H9 (cell line): ENCODE data around the gene RAB31. TPM values are rescaled to one million over a fixed set of nuclear protein-coding genes. Genes with fewer than 3 reads are reported as not detected.
A peak's percentile ranks its signal among the peaks of the same experiment; 100 is the strongest.

Experiments
- DNase-seq: peaks from one replicate; pipeline ENCODE4 v3.0.0-alpha.2; 2017
- H2AFZ ChIP-seq: one replicate; pipeline ENCODE4 v1.6.1; 2013; ENCODE audit warnings: mild to moderate bottlenecking, low read length, control low read depth, moderate library complexity
- H2AK5ac ChIP-seq: 2 replicates; pipeline ENCODE4 v1.6.1; 2013; ENCODE audit warnings: low read length, control low read depth, mixed read lengths; ENCODE audit not compliant: insufficient read length
- H2BK120ac ChIP-seq: one replicate; pipeline ENCODE4 v1.6.1; 2013; ENCODE audit warnings: low read depth, mild to moderate bottlenecking, low read length, control low read depth, inconsistent platforms; ENCODE audit not compliant: poor library complexity, severe bottlenecking
- H2BK12ac ChIP-seq: 2 replicates; pipeline ENCODE4 v1.6.1; 2013; ENCODE audit warnings: low read length, control low read depth, mixed read lengths, low read depth; ENCODE audit not compliant: insufficient read length
- H2BK15ac ChIP-seq: 2 replicates; pipeline ENCODE4 v1.6.1; 2013; ENCODE audit warnings: low read depth, low read length, control low read depth
- H2BK20ac ChIP-seq: one replicate; pipeline ENCODE4 v1.6.1; 2013; ENCODE audit warnings: low read depth, mild to moderate bottlenecking, low read length, control low read depth, inconsistent platforms; ENCODE audit not compliant: poor library complexity, severe bottlenecking
- H2BK5ac ChIP-seq: 2 replicates; pipeline ENCODE4 v1.6.1; 2013; ENCODE audit warnings: low read length, control low read depth, mixed read lengths; ENCODE audit not compliant: insufficient read length
- H3K14ac ChIP-seq: 2 replicates; pipeline ENCODE4 v1.6.1; 2013; ENCODE audit warnings: low read length, control low read depth; ENCODE audit not compliant: insufficient read depth
- H3K18ac ChIP-seq: 2 replicates; pipeline ENCODE4 v1.6.1; 2013; ENCODE audit warnings: low read depth, mild to moderate bottlenecking, mixed read lengths, low read length, control low read depth; ENCODE audit not compliant: insufficient read length
- H3K23ac ChIP-seq: 2 replicates; pipeline ENCODE4 v1.6.1; 2013; ENCODE audit warnings: low read length, control low read depth, mixed read lengths, low read depth; ENCODE audit not compliant: insufficient read length
- H3K23me2 ChIP-seq: 2 replicates; pipeline ENCODE4 v1.6.1; 2013; ENCODE audit warnings: low read depth, mild to moderate bottlenecking, mixed read lengths, low read length, control low read depth; ENCODE audit not compliant: insufficient read length, poor library complexity, severe bottlenecking
- H3K27ac ChIP-seq: 2 replicates; pipeline ENCODE4 v1.5.1; 2013; ENCODE audit warnings: low read length, control low read depth, mixed read lengths, low read depth; ENCODE audit not compliant: insufficient read length
- H3K27me3 ChIP-seq: 2 replicates; pipeline ENCODE4 v1.6.1; 2013; ENCODE audit warnings: low read length, control low read depth, inconsistent platforms; ENCODE audit not compliant: insufficient read depth
- H3K4ac ChIP-seq: 2 replicates; pipeline ENCODE4 v1.6.1; 2013; ENCODE audit warnings: low read depth, mild to moderate bottlenecking, control low read depth, inconsistent platforms, low read length, moderate library complexity
- H3K4me1 ChIP-seq: 2 replicates; pipeline ENCODE4 v1.6.1; 2013; ENCODE audit warnings: low read length, control low read depth, inconsistent platforms; ENCODE audit not compliant: insufficient read depth
- H3K4me2 ChIP-seq: 2 replicates; pipeline ENCODE4 v1.6.1; 2013; ENCODE audit warnings: low read length, control low read depth, mixed read lengths; ENCODE audit not compliant: insufficient read length, insufficient read depth
- H3K56ac ChIP-seq: 2 replicates; pipeline ENCODE4 v1.6.1; 2013; ENCODE audit warnings: low read depth, mild to moderate bottlenecking, mixed read lengths, low read length, control low read depth; ENCODE audit not compliant: insufficient read length
- H3K79me1 ChIP-seq: 2 replicates; pipeline ENCODE4 v1.6.1; 2013; ENCODE audit warnings: low read depth, mild to moderate bottlenecking, moderate library complexity, low read length, control low read depth, inconsistent platforms; ENCODE audit not compliant: insufficient read depth, poor library complexity, severe bottlenecking
- H3K79me2 ChIP-seq: 2 replicates; pipeline ENCODE4 v1.6.1; 2013; ENCODE audit warnings: low read length, control low read depth, inconsistent platforms; ENCODE audit not compliant: insufficient read depth
- H3K9ac ChIP-seq: 2 replicates; pipeline ENCODE4 v1.6.1; 2013; ENCODE audit warnings: low read length, control low read depth, mixed read lengths; ENCODE audit not compliant: insufficient read length; ENCODE audit errors: extremely low read depth
- H3K9me3 ChIP-seq: one replicate; pipeline ENCODE4 v1.6.1; 2013; ENCODE audit warnings: low read depth, low read length, inconsistent platforms; ENCODE audit not compliant: control insufficient read depth
- H3T11ph ChIP-seq: one replicate; pipeline ENCODE4 v1.6.1; 2013; ENCODE audit warnings: mild to moderate bottlenecking, low read length, control low read depth, inconsistent platforms
- H4K20me1 ChIP-seq: one replicate; pipeline ENCODE4 v1.6.1; 2013; ENCODE audit not compliant: control insufficient read depth, insufficient read length, insufficient read depth
- H4K5ac ChIP-seq: 2 replicates; pipeline ENCODE4 v1.6.1; 2013; ENCODE audit warnings: low read depth, mild to moderate bottlenecking, mixed read lengths, low read length, control low read depth; ENCODE audit not compliant: insufficient read length
- H4K8ac ChIP-seq: replicated peaks from 2 replicates; pipeline ENCODE4 v1.6.1; 2013; ENCODE audit warnings: low read length, control low read depth, mixed read lengths, low read depth; ENCODE audit not compliant: insufficient read length
- H4K91ac ChIP-seq: 2 replicates; pipeline ENCODE4 v1.6.1; 2013; ENCODE audit warnings: low read depth, mild to moderate bottlenecking, moderate library complexity, mixed read lengths, low read length, control low read depth; ENCODE audit not compliant: insufficient read length
- H3K27ac Mint-ChIP-seq, 3 experiments: 2 replicates in 2 of 3; 3 replicates in 1 of 3; pipeline ENCODE4 v1.8.0; 2020 to 2021; ENCODE audit warnings: mixed read lengths in 3 of 3, mild to moderate bottlenecking in 1 of 3, moderate library complexity in 1 of 3
- H3K27me3 Mint-ChIP-seq: 2 replicates; pipeline ENCODE4 v1.8.0; 2021; ENCODE audit warnings: low read depth, mild to moderate bottlenecking, moderate library complexity, mixed read lengths
- H3K36me3 Mint-ChIP-seq, 3 experiments: 2 replicates in 2 of 3; 3 replicates in 1 of 3; pipeline ENCODE4 v1.8.0; 2020 to 2021; ENCODE audit warnings: low read depth in 3 of 3, mixed read lengths in 3 of 3; ENCODE audit not compliant: insufficient read depth in 1 of 3
- H3K4me1 Mint-ChIP-seq, 2 experiments: 2 replicates each; pipeline ENCODE4 v1.8.0; 2020; ENCODE audit warnings: mixed read lengths in 2 of 2
- H3K4me3 Mint-ChIP-seq, 2 experiments: 2 replicates in 1 of 2; 3 replicates in 1 of 2; pipeline ENCODE4 v1.8.0; 2020 to 2021; ENCODE audit warnings: mild to moderate bottlenecking in 2 of 2, mixed read lengths in 2 of 2, moderate library complexity in 1 of 2
- H3K9me3 Mint-ChIP-seq, 2 experiments: 2 replicates in 1 of 2; 3 replicates in 1 of 2; pipeline ENCODE4 v1.8.0; 2020; ENCODE audit warnings: mild to moderate bottlenecking in 2 of 2, mixed read lengths in 2 of 2, moderate library complexity in 1 of 2
- CTCF ChIP-seq: fragments of 200-600 bp; sonication (generic); conservative IDR thresholded peaks from 3 replicates; pipeline ENCODE4 v1.8.0; 2021; ENCODE audit warnings: antibody characterized with exemption, mild to moderate bottlenecking
- WGBS: extraction: QIAGEN DNeasy Blood & Tissue Kit; methylation state at CpG from one replicate; pipeline ENCODE4 v1.1.7; 2013; ENCODE audit warnings: missing lambda C conversion rate, low lambda C conversion rate, mixed read lengths; ENCODE audit not compliant: insufficient read length; ENCODE audit errors: extremely low coverage; 5-methylcytosine and 5-hydroxymethylcytosine counted together
- total RNA-seq: library from RNA; stranded (reverse); gene quantifications from 2 replicates; pipeline ENCODE4 v1.2.1, GENCODE V29; 2021

The RAB31 gene
- total RNA-seq, 1 experiment from 2014 or later = 22.4 TPM

GRCh38 chr18:9806905-9807304 is 98.8 kb downstream of the RAB31 start:
- TF ChIP-seq CTCF = no peak
- H3K23ac ChIP-seq = no peak overlapping the region
- H3K4me2 ChIP-seq = no peak overlapping the region
- H2BK12ac ChIP-seq = peak overlapping the region; percentile 89
- H2BK120ac ChIP-seq = no peak overlapping the region
- H3K18ac ChIP-seq = no peak overlapping the region
- Mint-ChIP-seq H3K4me3 (no peak overlapping the region; a peak in 1 of 5 replicates), H3K27me3 (no peaks in the 10 kb centered on the region; the same call in 1 of the 2 replicates), H3K4me1 (peaks cover 57 to 63% of the 10 kb centered on the region in 2 experiments), H3K27ac (peak overlapping the region in 1 of 3 experiments; percentile 82; a peak in 3 of 7 replicates), H3K9me3 (peaks cover 11% of the 10 kb centered on the region in 2 experiments), H3K36me3 (peaks cover 8 to 15% (median 12%) of the 10 kb centered on the region in 3 experiments)
- peaks cover 10% of the 10 kb centered on the region; the same call in 1 of the 2 replicates for H3K4me1 ChIP-seq
- H3K4ac ChIP-seq = no peak overlapping the region
- no peak overlapping the region for H3K27ac ChIP-seq
- no peaks in the 10 kb centered on the region for H3K9me3 ChIP-seq
- H4K91ac ChIP-seq = peak overlapping the region; percentile 73
- H3K79me1 ChIP-seq = no peaks in the 10 kb centered on the region
- no peak overlapping the region for H2AFZ ChIP-seq
- WGBS = no CpG with 5 or more reads among the region's 9 CpGs
- H3K79me2 ChIP-seq = no peaks in the 10 kb centered on the region
- H2BK20ac ChIP-seq = no peak overlapping the region
- H3K56ac ChIP-seq = no peak overlapping the region
- no peaks in the 10 kb centered on the region for H4K20me1 ChIP-seq
- no peak for DNase-seq
- H3K14ac ChIP-seq = no peak overlapping the region
- peak overlapping the region; percentile 23 for H2AK5ac ChIP-seq
- H3K23me2 ChIP-seq = no peaks in the 10 kb centered on the region
- H2BK5ac ChIP-seq = no peak overlapping the region
- no peak overlapping the region for H2BK15ac ChIP-seq
- H3T11ph ChIP-seq = no peak overlapping the region
- no peak overlapping the region for H4K8ac ChIP-seq
- no peak overlapping the region for H3K9ac ChIP-seq
- H3K27me3 ChIP-seq = no peaks in the 10 kb centered on the region
- no peak overlapping the region for H4K5ac ChIP-seq
